HEK293 (cell line): Measurements from ENCODE around the gene ACTR3.

Source experiments
- CTCF ChIP-seq: fragments of 450-650 bp; formaldehyde crosslinking; IDR thresholded peaks from 2 replicates; pipeline ENCODE4 v1.5.1; 2016; ENCODE audit warnings: missing biosample characterization, missing genetic modification characterization
- MYNN ChIP-seq: fragments of 450-650 bp; formaldehyde crosslinking; IDR thresholded peaks from 2 replicates; pipeline ENCODE4 v1.5.1; 2016; ENCODE audit warnings: missing biosample characterization, missing genetic modification characterization, borderline replicate concordance
- YY1 ChIP-seq: fragments of 450-650 bp; formaldehyde crosslinking; IDR thresholded peaks from 2 replicates; pipeline ENCODE4 v1.5.1; 2018; ENCODE audit warnings: missing biosample characterization, missing genetic modification characterization
- ZNF146 ChIP-seq: fragments of 450-650 bp; formaldehyde crosslinking; IDR thresholded peaks from 2 replicates; pipeline ENCODE4 v1.5.1; 2016; ENCODE audit warnings: missing biosample characterization, missing genetic modification characterization
- ZNF274 ChIP-seq, 2 experiments: fragments of 200-500 bp in 1 of 2; fragments of 450-650 bp in 1 of 2; sonication (Bioruptor generic) in 1 of 2; formaldehyde crosslinking in 1 of 2; IDR thresholded peaks; 2 replicates each; pipeline versions ENCODE4 v1.5.1 to v1.6.1; 2014 to 2016; ENCODE audit warnings: borderline replicate concordance in 1 of 2, inconsistent platforms in 1 of 2, low read length in 1 of 2, missing biosample characterization in 1 of 2, missing genetic modification characterization in 1 of 2
- ZNF560 ChIP-seq: fragments of 450-650 bp; formaldehyde crosslinking; IDR thresholded peaks from 2 replicates; pipeline ENCODE4 v1.5.1; 2017; ENCODE audit warnings: missing biosample characterization, missing genetic modification characterization, borderline replicate concordance

- TF ChIP-seq CTCF (no peak), ZNF146 (tag by site-specific recombination) (no peak), ZNF274 (IDR thresholded peaks at IDR 0.05; ENCODE audit: low read length) (no peak), ZNF274 (tag by site-specific recombination; IDR thresholded peaks at IDR 0.05; ENCODE audit: borderline replicate concordance) (no peak), YY1 (tag by site-specific recombination) (no peak), ZNF560 (tag by site-specific recombination) (no peak), MYNN (no peak)
Observed at GRCh38 chr2:113937501-113937900, 47.6 kb downstream of the ACTR3 start.
